Endothelial cell of umbilical vein (primary cell): ENCODE data around the gene POLN. TPM values are rescaled to one million over a fixed set of nuclear protein-coding genes. Genes with fewer than 3 reads are reported as not detected.

Experiments used
- BruUV-seq: library from RNA; stranded (reverse); fragments of 400-500 nt; replicated peaks from 2 replicates; lab custom pipeline; 2021; lab: Mats Ljungman, UMichigan
- CTCF ChIA-PET: fragments of 300-600, 350-600 bp; sonication (Branson Sonifier 250); formaldehyde crosslinking; loops from one replicate; lab custom pipeline; 2021; ENCODE audit warnings: antibody characterized with exemption, inconsistent platforms; lab: Charles Lee
- POLR2A ChIA-PET: fragments of 300-600, 350-600 bp; sonication (Branson Sonifier 250); formaldehyde crosslinking; loops from one replicate; lab custom pipeline; 2021; ENCODE audit warnings: antibody characterized with exemption, inconsistent platforms; lab: Charles Lee
- DNase-seq: peaks from one replicate; pipeline ENCODE4 v3.0.0-alpha.2; 2011; ENCODE audit warnings: low read depth, low spot score
- FAIRE-seq: peaks from 2 replicates; lab custom pipeline; 2011; peaks lifted over from hg19 to GRCh38; lab: Jason Lieb, UNC
- H2AFZ ChIP-seq: 2 replicates; pipeline ENCODE4 v1.6.0; 2012; ENCODE audit warnings: low read depth, low read length, control low read depth, inconsistent platforms
- H3K27ac ChIP-seq: 2 replicates; pipeline ENCODE4 v1.5.1; 2011; ENCODE audit warnings: low read depth, mild to moderate bottlenecking, control low read depth, low read length, moderate library complexity; ENCODE audit not compliant: insufficient read depth
- H3K27me3 ChIP-seq, 2 experiments: 2 replicates each; pipeline versions ENCODE4 v1.6.0 to v1.6.1; 2011; ENCODE audit warnings: low read length in 2 of 2, mixed read lengths in 1 of 2; ENCODE audit not compliant: control insufficient read depth in 2 of 2, insufficient read depth in 2 of 2
- H3K36me3 ChIP-seq, 2 experiments: 2 replicates in 1 of 2; 3 replicates in 1 of 2; pipeline ENCODE4 v1.5.1; 2011; ENCODE audit warnings: low read length in 2 of 2, mild to moderate bottlenecking in 1 of 2, moderate library complexity in 1 of 2; ENCODE audit not compliant: control insufficient read depth in 2 of 2, insufficient read depth in 2 of 2; ENCODE audit errors: extremely low read depth in 1 of 2
- H3K4me1 ChIP-seq: 3 replicates; pipeline ENCODE4 v1.5.1; 2011; ENCODE audit warnings: mild to moderate bottlenecking, low read length; ENCODE audit not compliant: control insufficient read depth, insufficient read depth; ENCODE audit errors: extremely low read depth
- H3K4me2 ChIP-seq: 2 replicates; pipeline ENCODE4 v1.6.1; 2011; ENCODE audit warnings: low read length, control low read depth, mixed read lengths; ENCODE audit not compliant: insufficient read depth
- H3K4me3 ChIP-seq, 3 experiments: fragments of 200-600 bp in 1 of 3; sonication (generic), shearing (Covaris generic) in 1 of 3; replicated peaks in 1 of 3; 2 replicates each; pipeline ENCODE4 v1.5.1; 2011 to 2016; ENCODE audit warnings: control low read depth in 3 of 3, low read length in 3 of 3, mild to moderate bottlenecking in 2 of 3, inconsistent platforms in 1 of 3, low read depth in 1 of 3, moderate library complexity in 1 of 3; ENCODE audit not compliant: insufficient read depth in 1 of 3
- H3K79me2 ChIP-seq: 2 replicates; pipeline ENCODE4 v1.6.0; 2012; ENCODE audit warnings: low read length, inconsistent platforms; ENCODE audit not compliant: control insufficient read depth, insufficient read depth
- H3K9ac ChIP-seq: replicated peaks from 2 replicates; pipeline ENCODE3; 2011; ENCODE audit warnings: low read length, control low read depth; ENCODE audit not compliant: insufficient read depth; ENCODE audit errors: extremely low read depth
- H3K9me1 ChIP-seq: replicated peaks from 3 replicates; pipeline ENCODE4 v1.6.0; 2011; ENCODE audit warnings: mild to moderate bottlenecking, low read length; ENCODE audit not compliant: control insufficient read depth, insufficient read depth; ENCODE audit errors: extremely low read depth
- H3K9me3 ChIP-seq: replicated peaks from 2 replicates; pipeline ENCODE4 v1.5.1; 2012; ENCODE audit warnings: low read length, inconsistent platforms; ENCODE audit not compliant: control insufficient read depth, insufficient read depth
- H4K20me1 ChIP-seq: replicated peaks from 2 replicates; pipeline ENCODE3; 2011; ENCODE audit warnings: mild to moderate bottlenecking, low read length; ENCODE audit not compliant: control insufficient read depth, insufficient read depth; ENCODE audit errors: extremely low read depth
- EZH2 ChIP-seq: IDR thresholded peaks from 2 replicates; pipeline ENCODE4 v1.6.1; 2012; ENCODE audit warnings: borderline replicate concordance, low read depth, mild to moderate bottlenecking, moderate library complexity, low read length, inconsistent platforms; ENCODE audit not compliant: severe bottlenecking
- FOS ChIP-seq: IDR thresholded peaks from 2 replicates; pipeline ENCODE4 v1.6.1; 2011; ENCODE audit warnings: mild to moderate bottlenecking, low read length, moderate library complexity, borderline replicate concordance; ENCODE audit not compliant: insufficient read depth
- GATA2 ChIP-seq: IDR thresholded peaks from 2 replicates; pipeline ENCODE4 v1.7.0; 2011; ENCODE audit warnings: low read depth, mild to moderate bottlenecking, moderate library complexity, mixed read lengths, low read length; ENCODE audit not compliant: insufficient read length, insufficient read depth
- JUN ChIP-seq: IDR thresholded peaks from 2 replicates; pipeline ENCODE4 v1.6.1; 2011; ENCODE audit warnings: borderline replicate concordance, low read depth; ENCODE audit not compliant: insufficient read length, insufficient read depth
- MAX ChIP-seq: IDR thresholded peaks from 2 replicates; pipeline ENCODE4 v1.6.1; 2011; ENCODE audit not compliant: insufficient read depth, insufficient read length
- MYC ChIP-seq: IDR thresholded peaks from one replicate; pipeline ENCODE4 v1.6.1; 2011; ENCODE audit warnings: mild to moderate bottlenecking, low read depth, low read length
- POLR2A ChIP-seq: IDR thresholded peaks from 2 replicates; pipeline ENCODE4 v1.6.1; 2012; ENCODE audit warnings: low read depth, mild to moderate bottlenecking, control low read depth, low read length
- POLR2AphosphoS5 ChIP-seq: IDR thresholded peaks from 2 replicates; pipeline ENCODE4 v1.6.1; 2012; ENCODE audit warnings: low read depth, mild to moderate bottlenecking, control low read depth, low read length, moderate library complexity; ENCODE audit not compliant: insufficient read depth
- dilution Hi-C: fragments of 300-500 bp; cut with MboI; formaldehyde crosslinking; loops from one replicate; pipeline ENCODE4 v1.15.0; 2019; ENCODE audit warnings: low sequenced_read_pairs; ENCODE audit not compliant: extremely low pct_ligation_motif_present
- intact Hi-C: fragments of 100-400 bp; cut with micrococcal nuclease; formaldehyde crosslinking; loops from one replicate; pipeline ENCODE4 v1.10.0; 2022
- polyA plus RNA-seq, 4 experiments: library from polyadenylated mRNA; depleted of rRNA in 3 of 4; stranded (reverse) in 3 of 4; unstranded in 1 of 4; fragments of >200 nt; gene quantifications; 2 replicates each; pipeline versions ENCODE4 v1.2.1 to v1.2.3, GENCODE V29; 2011 to 2012; ENCODE audit warnings: missing spikeins in 1 of 4
- total RNA-seq: library from RNA; stranded (reverse); gene quantifications from 2 replicates; pipeline ENCODE4 v1.2.3, GENCODE V29; 2021
- TF ChIP-seq, protein P1 (sequence below), 2 donors: IDR thresholded peaks; 1 replicate in 1 of 2; 2 replicates in 1 of 2; pipeline ENCODE4 v1.5.1; 2011; ENCODE audit warnings: low read length in 2 of 2, mild to moderate bottlenecking in 2 of 2, moderate library complexity in 2 of 2, control low read depth in 1 of 2, inconsistent platforms in 1 of 2, low read depth in 1 of 2; ENCODE audit not compliant: insufficient read depth in 1 of 2; ENCODE audit errors: extremely low read depth in 1 of 2

Gene POLN
- total and polyA plus RNA-seq, 2 donors (not counting 3 experiments of a cell fraction or from before 2014, with no cell fraction given), result 1.3 to 4.2 TPM

DNA sequence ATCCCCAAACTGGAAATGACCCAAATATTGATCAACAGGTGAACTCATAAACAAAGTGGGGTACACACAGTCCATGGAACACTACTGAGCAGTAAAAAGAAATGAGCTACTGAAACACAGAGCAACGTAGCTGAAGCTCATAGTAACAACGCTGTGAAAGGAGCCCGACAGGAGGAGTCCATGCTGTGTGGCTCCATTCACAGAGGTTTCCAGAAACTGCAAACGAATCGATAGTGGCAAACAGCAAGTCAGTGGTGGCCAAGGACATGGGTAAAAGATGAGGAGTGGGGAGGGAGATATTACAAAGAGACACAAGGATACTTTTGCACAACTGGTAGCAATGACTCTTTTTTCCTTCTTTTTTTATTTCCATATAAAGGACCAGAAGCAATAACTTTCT lies 90.4 kb downstream of the POLN start:
- Histone ChIP-seq H3K9me1 (no peaks in the 10 kb centered on the region), H3K4me2 (no peak overlapping the region), H3K36me3 (no peaks in the 10 kb centered on the region), H3K27ac (no peak overlapping the region), H3K27me3 (no peaks in the 10 kb centered on the region), H2AFZ (no peak overlapping the region), H3K9ac (no peak overlapping the region), H4K20me1 (no peaks in the 10 kb centered on the region), H3K4me3 (no peak overlapping the region), H3K79me2 (no peaks in the 10 kb centered on the region), H3K4me1 (no peaks in the 10 kb centered on the region), H3K9me3 (no peaks in the 10 kb centered on the region)
- CTCF ChIA-PET, result no interaction called here
- no peak for TF ChIP-seq FOS
- TF ChIP-seq EZH2, result no peak
- TF ChIP-seq POLR2AphosphoS5, result no peak
- TF ChIP-seq GATA2, result no peak
- no peak for TF ChIP-seq JUN
- TF ChIP-seq POLR2A, result no peak
- TF ChIP-seq MAX, result no peak
- TF ChIP-seq, protein P1, sequence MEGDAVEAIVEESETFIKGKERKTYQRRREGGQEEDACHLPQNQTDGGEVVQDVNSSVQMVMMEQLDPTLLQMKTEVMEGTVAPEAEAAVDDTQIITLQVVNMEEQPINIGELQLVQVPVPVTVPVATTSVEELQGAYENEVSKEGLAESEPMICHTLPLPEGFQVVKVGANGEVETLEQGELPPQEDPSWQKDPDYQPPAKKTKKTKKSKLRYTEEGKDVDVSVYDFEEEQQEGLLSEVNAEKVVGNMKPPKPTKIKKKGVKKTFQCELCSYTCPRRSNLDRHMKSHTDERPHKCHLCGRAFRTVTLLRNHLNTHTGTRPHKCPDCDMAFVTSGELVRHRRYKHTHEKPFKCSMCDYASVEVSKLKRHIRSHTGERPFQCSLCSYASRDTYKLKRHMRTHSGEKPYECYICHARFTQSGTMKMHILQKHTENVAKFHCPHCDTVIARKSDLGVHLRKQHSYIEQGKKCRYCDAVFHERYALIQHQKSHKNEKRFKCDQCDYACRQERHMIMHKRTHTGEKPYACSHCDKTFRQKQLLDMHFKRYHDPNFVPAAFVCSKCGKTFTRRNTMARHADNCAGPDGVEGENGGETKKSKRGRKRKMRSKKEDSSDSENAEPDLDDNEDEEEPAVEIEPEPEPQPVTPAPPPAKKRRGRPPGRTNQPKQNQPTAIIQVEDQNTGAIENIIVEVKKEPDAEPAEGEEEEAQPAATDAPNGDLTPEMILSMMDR (IDR thresholded peaks at IDR 0.05; ENCODE audit: extremely low read depth in 1 of 2, insufficient read depth in 1 of 2, low read depth in 1 of 2, low read length in 2 of 2), result no peak
- TF ChIP-seq MYC, result no peak
- dilution Hi-C loops (no loop called here), intact Hi-C loops (no loop called here)
- DNase-seq (no peak), FAIRE-seq (no peak)
- POLR2A ChIA-PET, result no interaction called here
- no TSS peak for BruUV-seq
